HK-2 (cell line): Measurements from ENCODE around the gene GHRH.

Experiments used
- DNase-seq: peaks from one replicate; pipeline ENCODE4 v3.0.0-alpha.2; 2018; ENCODE audit not compliant: unreplicated experiment

The GHRH gene

GRCh38 chr20:37205130-37205529 is 56.5 kb downstream of the GHRH start:
- no peak for DNase-seq

GRCh38 chr20:37204056-37204455 is 57.6 kb downstream of the GHRH start:
- DNase-seq, result no peak

- peak; percentile 71 for DNase-seq
Measured at GRCh38 chr20:37202267-37202943, 59.2 kb downstream of the GHRH start.

GRCh38 chr20:37201827-37202162 is 59.8 kb downstream of the GHRH start:
- no peak for DNase-seq
